ENCODE results near the gene HNRNPA3. TPM values are rescaled to one million over a fixed set of nuclear protein-coding genes. Genes with fewer than 3 reads are reported as not detected.

The HNRNPA3 gene
- total and polyA plus RNA-seq, 10 of the 15 experiments (the other 5 are each of a cell fraction or from before 2014, with no cell fraction given) = 40.4 to 343 (median 206) TPM

- ChIA-PET SMC1A (ENCODE audit: uncharacterized antibody, unreplicated experiment) (interaction anchor here (0.7 to 2.8 kb wide), 8 partner anchors 9 to 65 kb away, joined by 3 to 12 read pairs (median 3); no protein-coding TSS in a partner anchor), CTCF (interaction anchor here (1.3 to 2.2 kb wide), 4 partner anchors 10 to 65 kb away, joined by 3 to 9 read pairs (median 6); no protein-coding TSS in a partner anchor), RAD21 (ENCODE audit: unreplicated experiment) (interaction anchor here (1.2 kb wide), 1 partner anchor 66 kb away, joined by 4 read pairs; no protein-coding TSS in a partner anchor), POLR2A (interaction anchor here (0.8 to 2.4 kb wide), 5 partner anchors 8 to 33 kb away, joined by 3 to 5 read pairs (median 5); partner anchors contain the start of gene NFE2L2)
- Histone ChIP-seq H3K27ac (ENCODE audit: control insufficient read depth, insufficient read depth) (no peak overlapping the region), H3K79me2 (ENCODE audit: control insufficient read depth, insufficient read depth, low read length) (peaks cover 8% of the 10 kb centered on the region), H4K20me1 (ENCODE audit: control insufficient read depth, insufficient read depth) (no peaks in the 10 kb centered on the region), H2AFZ (ENCODE audit: control insufficient read depth, low read depth, low read length) (no peak overlapping the region), H3K9ac (ENCODE audit: control insufficient read depth, insufficient read depth, low read length) (no peak overlapping the region), H3K27me3 (replicated peaks in 1 of 2; ENCODE audit: control insufficient read depth in 2 of 2, insufficient read depth in 2 of 2, low read length in 1 of 2) (no peaks in the 10 kb centered on the region), H3K4me3 (no peak overlapping the region), H3K4me2 (ENCODE audit: control insufficient read depth, insufficient read depth) (no peak overlapping the region), H3K4me1 (ENCODE audit: control insufficient read depth, insufficient read depth, low read length) (no peaks in the 10 kb centered on the region), H3K36me3 (ENCODE audit: control insufficient read depth in 2 of 2, insufficient read depth in 2 of 2, low read length in 1 of 2) (peaks cover 11 to 13% of the 10 kb centered on the region in 2 experiments), H3K9me3 (replicated peaks; ENCODE audit: control insufficient read depth, insufficient read depth, low read length) (no peaks in the 10 kb centered on the region)
- FAIRE-seq = no peak
- TF ChIP-seq CEBPZ (IDR thresholded peaks at IDR 0.05; ENCODE audit: low read depth, low read length) (no peak), BRCA1 (IDR thresholded peaks at IDR 0.05; ENCODE audit: low read depth, low read length) (no peak), PRDM15 (CRISPR knock-in tag; IDR thresholded peaks at IDR 0.05) (no peak), POLR2A (IDR thresholded peaks at IDR 0.05; ENCODE audit: low read depth, low read length) (peak; percentile 50; the same call in 1 of the 2 replicates), MEF2A (IDR thresholded peaks at IDR 0.05; ENCODE audit: insufficient read depth, low read depth, low read length) (no peak)
- no peak for ATAC-seq
- intact Hi-C loops (cut with micrococcal nuclease; ENCODE audit: unreplicated experiment) = no loop called here
- in situ Hi-C loops (cut with MboI) = no loop called here
- 98% methylated on average over 3 of the region's 3 CpGs for WGBS (ENCODE audit: insufficient coverage, insufficient replicate concordance, low lambda C conversion rate, missing lambda C conversion rate)
- DNase-seq (ENCODE audit: low read depth, low spot score) = no peak
- no TSS peak for BruUV-seq (replicated peaks)
Measured at GRCh38 chr2:177231270-177231669, 18.7 kb downstream of the HNRNPA3 start.
